ENCODE data around the gene BSG. TPM values are rescaled to one million over a fixed set of nuclear protein-coding genes. Genes with fewer than 3 reads are reported as not detected.

Gene BSG
- total and polyA plus RNA-seq, 2 experiments from 2014 or later = 957 to 973 TPM

- DNase-seq (ENCODE audit: low spot score) (no peak), ATAC-seq (no peak)
- no peak overlapping the region for H3K27ac Mint-ChIP-seq
- no peaks in the 10 kb centered on the region for H3K36me3 Mint-ChIP-seq (ENCODE audit: low read depth)
- Histone ChIP-seq H3K36me3 (ENCODE audit: insufficient read depth) (no peaks in the 10 kb centered on the region), H3K4me3 (no peak overlapping the region), H3K27ac (ENCODE audit: low read depth) (no peak overlapping the region), H3F3A (replicated peaks; ENCODE audit: low read depth) (no peaks in the 10 kb centered on the region; the same call in 1 of the 2 replicates), H3K79me2 (replicated peaks; ENCODE audit: insufficient read depth) (no peaks in the 10 kb centered on the region), H3K9me2 (ENCODE audit: insufficient read depth) (no peaks in the 10 kb centered on the region), H3K4me2 (no peak overlapping the region), H3K4me1 (ENCODE audit: insufficient read depth) (peaks cover 5% of the 10 kb centered on the region; the same call in 1 of the 2 replicates), H2AFZ (no peak overlapping the region), H4K20me1 (replicated peaks; ENCODE audit: insufficient read depth) (peaks cover 4% of the 10 kb centered on the region; the same call in 1 of the 2 replicates), H3K27me3 (ENCODE audit: insufficient read depth) (peaks cover 31% of the 10 kb centered on the region)
- TF ChIP-seq ZNF331 (CRISPR knock-in tag; IDR thresholded peaks at IDR 0.05; ENCODE audit: low read depth) (no peak), NANOG (IDR thresholded peaks at IDR 0.05; ENCODE audit: borderline replicate concordance) (no peak), ZNF114 (CRISPR knock-in tag; IDR thresholded peaks at IDR 0.05) (no peak), CREB1 (CRISPR knock-in tag; IDR thresholded peaks at IDR 0.05; ENCODE audit: low read depth) (no peak), EZH2phosphoT487 (IDR thresholded peaks at IDR 0.05; ENCODE audit: unreplicated experiment) (no peak), JUNB (IDR thresholded peaks at IDR 0.05; ENCODE audit: unreplicated experiment) (no peak), STAT1 (IDR thresholded peaks at IDR 0.05; ENCODE audit: unreplicated experiment) (no peak)
- H3K27me3 Mint-ChIP-seq (ENCODE audit: insufficient read depth, low read depth, poor library complexity) = peaks cover 36% of the 10 kb centered on the region
- H3K4me1 Mint-ChIP-seq = no peaks in the 10 kb centered on the region
- no peak overlapping the region for H3K4me3 Mint-ChIP-seq
- no peaks in the 10 kb centered on the region for H3K9me3 Mint-ChIP-seq
Measured at GRCh38 chr19:593055-593454, 20.7 kb downstream of the BSG start.

DNA sequence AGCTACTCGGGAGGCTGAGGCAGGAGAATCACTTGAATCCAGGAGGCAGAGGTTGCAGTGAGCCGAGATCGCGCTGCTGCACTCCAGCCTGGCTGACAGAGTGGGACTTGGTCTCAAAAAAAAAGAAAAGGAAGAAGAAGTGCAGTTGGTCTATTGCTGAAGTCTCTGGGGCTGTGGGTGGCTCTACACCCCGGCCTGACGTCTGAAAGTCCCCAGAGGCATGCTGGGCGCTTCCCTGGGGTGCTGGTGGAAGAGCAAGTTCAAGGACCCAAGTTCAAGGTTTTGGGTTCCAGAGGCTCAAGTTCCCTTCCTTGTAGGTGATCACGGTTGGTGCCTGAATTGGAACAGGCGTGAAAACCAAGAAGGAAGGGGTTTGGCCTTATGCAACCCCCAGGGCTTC, 21.1 kb downstream of the BSG start:
- no peak overlapping the region for H3K27ac ChIP-seq (ENCODE audit: low read depth)
- peaks cover 4% of the 10 kb centered on the region; the same call in 1 of the 2 replicates for H4K20me1 ChIP-seq (replicated peaks; ENCODE audit: insufficient read depth)
- no peaks in the 10 kb centered on the region for H3K9me2 ChIP-seq (ENCODE audit: insufficient read depth)
- Mint-ChIP-seq H3K36me3 (ENCODE audit: low read depth) (no peaks in the 10 kb centered on the region), H3K9me3 (no peaks in the 10 kb centered on the region), H3K27me3 (ENCODE audit: insufficient read depth, low read depth, poor library complexity) (peaks cover 35% of the 10 kb centered on the region), H3K27ac (no peak overlapping the region), H3K4me1 (no peaks in the 10 kb centered on the region), H3K4me3 (no peak overlapping the region)
- no peak overlapping the region for H3K4me3 ChIP-seq
- H3K27me3 ChIP-seq (ENCODE audit: insufficient read depth) = peaks cover 28% of the 10 kb centered on the region
- no peaks in the 10 kb centered on the region; the same call in 1 of the 2 replicates for H3F3A ChIP-seq (replicated peaks; ENCODE audit: low read depth)
- H3K4me2 ChIP-seq = no peak overlapping the region
- no peak for TF ChIP-seq CREB1 (CRISPR knock-in tag; IDR thresholded peaks at IDR 0.05; ENCODE audit: low read depth)
- TF ChIP-seq ZNF462 (CRISPR knock-in tag; IDR thresholded peaks at IDR 0.05) = no peak
- TF ChIP-seq ZNF331 (CRISPR knock-in tag; IDR thresholded peaks at IDR 0.05; ENCODE audit: low read depth) = no peak
- TF ChIP-seq, protein P1, sequence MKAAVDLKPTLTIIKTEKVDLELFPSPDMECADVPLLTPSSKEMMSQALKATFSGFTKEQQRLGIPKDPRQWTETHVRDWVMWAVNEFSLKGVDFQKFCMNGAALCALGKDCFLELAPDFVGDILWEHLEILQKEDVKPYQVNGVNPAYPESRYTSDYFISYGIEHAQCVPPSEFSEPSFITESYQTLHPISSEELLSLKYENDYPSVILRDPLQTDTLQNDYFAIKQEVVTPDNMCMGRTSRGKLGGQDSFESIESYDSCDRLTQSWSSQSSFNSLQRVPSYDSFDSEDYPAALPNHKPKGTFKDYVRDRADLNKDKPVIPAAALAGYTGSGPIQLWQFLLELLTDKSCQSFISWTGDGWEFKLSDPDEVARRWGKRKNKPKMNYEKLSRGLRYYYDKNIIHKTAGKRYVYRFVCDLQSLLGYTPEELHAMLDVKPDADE (IDR thresholded peaks at IDR 0.05) = no peak
- TF ChIP-seq, protein P2, sequence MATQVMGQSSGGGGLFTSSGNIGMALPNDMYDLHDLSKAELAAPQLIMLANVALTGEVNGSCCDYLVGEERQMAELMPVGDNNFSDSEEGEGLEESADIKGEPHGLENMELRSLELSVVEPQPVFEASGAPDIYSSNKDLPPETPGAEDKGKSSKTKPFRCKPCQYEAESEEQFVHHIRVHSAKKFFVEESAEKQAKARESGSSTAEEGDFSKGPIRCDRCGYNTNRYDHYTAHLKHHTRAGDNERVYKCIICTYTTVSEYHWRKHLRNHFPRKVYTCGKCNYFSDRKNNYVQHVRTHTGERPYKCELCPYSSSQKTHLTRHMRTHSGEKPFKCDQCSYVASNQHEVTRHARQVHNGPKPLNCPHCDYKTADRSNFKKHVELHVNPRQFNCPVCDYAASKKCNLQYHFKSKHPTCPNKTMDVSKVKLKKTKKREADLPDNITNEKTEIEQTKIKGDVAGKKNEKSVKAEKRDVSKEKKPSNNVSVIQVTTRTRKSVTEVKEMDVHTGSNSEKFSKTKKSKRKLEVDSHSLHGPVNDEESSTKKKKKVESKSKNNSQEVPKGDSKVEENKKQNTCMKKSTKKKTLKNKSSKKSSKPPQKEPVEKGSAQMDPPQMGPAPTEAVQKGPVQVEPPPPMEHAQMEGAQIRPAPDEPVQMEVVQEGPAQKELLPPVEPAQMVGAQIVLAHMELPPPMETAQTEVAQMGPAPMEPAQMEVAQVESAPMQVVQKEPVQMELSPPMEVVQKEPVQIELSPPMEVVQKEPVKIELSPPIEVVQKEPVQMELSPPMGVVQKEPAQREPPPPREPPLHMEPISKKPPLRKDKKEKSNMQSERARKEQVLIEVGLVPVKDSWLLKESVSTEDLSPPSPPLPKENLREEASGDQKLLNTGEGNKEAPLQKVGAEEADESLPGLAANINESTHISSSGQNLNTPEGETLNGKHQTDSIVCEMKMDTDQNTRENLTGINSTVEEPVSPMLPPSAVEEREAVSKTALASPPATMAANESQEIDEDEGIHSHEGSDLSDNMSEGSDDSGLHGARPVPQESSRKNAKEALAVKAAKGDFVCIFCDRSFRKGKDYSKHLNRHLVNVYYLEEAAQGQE (IDR thresholded peaks at IDR 0.05; ENCODE audit: unreplicated experiment) = no peak
- no peak for TF ChIP-seq JUNB (IDR thresholded peaks at IDR 0.05; ENCODE audit: unreplicated experiment)
- TF ChIP-seq ZNF114 (CRISPR knock-in tag; IDR thresholded peaks at IDR 0.05) = no peak
- TF ChIP-seq POLR2AphosphoS5 (IDR thresholded peaks at IDR 0.05; ENCODE audit: low read depth) = no peak
- H3K4me1 ChIP-seq (ENCODE audit: insufficient read depth) = peaks cover 2% of the 10 kb centered on the region; the same call in 1 of the 2 replicates
- H2AFZ ChIP-seq = no peak overlapping the region
- DNase-seq (ENCODE audit: low spot score) = no peak
- no peaks in the 10 kb centered on the region for H3K79me2 ChIP-seq (replicated peaks; ENCODE audit: insufficient read depth)
- ATAC-seq = no peak
- H3K36me3 ChIP-seq (ENCODE audit: insufficient read depth) = no peaks in the 10 kb centered on the region
